Measurements from ENCODE around the gene ANGPTL7.

DNA sequence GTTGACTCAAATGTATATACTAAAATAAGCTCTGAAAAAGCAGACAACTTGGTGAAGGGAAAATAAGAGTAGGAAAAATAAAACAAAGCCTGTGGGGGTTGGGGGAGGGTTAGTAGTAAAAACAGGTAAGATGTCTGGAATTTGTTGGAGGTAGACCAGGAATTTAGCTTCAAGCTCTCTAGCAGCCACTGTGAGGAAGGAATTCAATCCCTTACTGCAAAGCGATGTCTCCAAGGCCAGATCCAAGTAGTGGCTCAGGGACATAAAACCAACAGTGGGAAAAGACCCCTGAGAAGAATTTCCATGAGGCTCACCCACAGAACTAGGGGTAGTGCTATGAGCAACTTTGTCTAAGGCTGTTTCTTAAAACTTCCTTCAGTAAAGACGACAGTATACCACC is 7.8 kb downstream of the ANGPTL7 start:
- TF ChIP-seq, protein P1, sequence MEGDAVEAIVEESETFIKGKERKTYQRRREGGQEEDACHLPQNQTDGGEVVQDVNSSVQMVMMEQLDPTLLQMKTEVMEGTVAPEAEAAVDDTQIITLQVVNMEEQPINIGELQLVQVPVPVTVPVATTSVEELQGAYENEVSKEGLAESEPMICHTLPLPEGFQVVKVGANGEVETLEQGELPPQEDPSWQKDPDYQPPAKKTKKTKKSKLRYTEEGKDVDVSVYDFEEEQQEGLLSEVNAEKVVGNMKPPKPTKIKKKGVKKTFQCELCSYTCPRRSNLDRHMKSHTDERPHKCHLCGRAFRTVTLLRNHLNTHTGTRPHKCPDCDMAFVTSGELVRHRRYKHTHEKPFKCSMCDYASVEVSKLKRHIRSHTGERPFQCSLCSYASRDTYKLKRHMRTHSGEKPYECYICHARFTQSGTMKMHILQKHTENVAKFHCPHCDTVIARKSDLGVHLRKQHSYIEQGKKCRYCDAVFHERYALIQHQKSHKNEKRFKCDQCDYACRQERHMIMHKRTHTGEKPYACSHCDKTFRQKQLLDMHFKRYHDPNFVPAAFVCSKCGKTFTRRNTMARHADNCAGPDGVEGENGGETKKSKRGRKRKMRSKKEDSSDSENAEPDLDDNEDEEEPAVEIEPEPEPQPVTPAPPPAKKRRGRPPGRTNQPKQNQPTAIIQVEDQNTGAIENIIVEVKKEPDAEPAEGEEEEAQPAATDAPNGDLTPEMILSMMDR (IDR thresholded peaks at IDR 0.05), result no peak
- no peak for TF ChIP-seq POLR2A (IDR thresholded peaks at IDR 0.05)
